ENCODE data around the gene ZNF423. TPM values are rescaled to one million over a fixed set of nuclear protein-coding genes. Genes with fewer than 3 reads are reported as not detected.

The ZNF423 gene
- total RNA-seq, 1 donor from 2014 or later, result 10.6 TPM

DNA sequence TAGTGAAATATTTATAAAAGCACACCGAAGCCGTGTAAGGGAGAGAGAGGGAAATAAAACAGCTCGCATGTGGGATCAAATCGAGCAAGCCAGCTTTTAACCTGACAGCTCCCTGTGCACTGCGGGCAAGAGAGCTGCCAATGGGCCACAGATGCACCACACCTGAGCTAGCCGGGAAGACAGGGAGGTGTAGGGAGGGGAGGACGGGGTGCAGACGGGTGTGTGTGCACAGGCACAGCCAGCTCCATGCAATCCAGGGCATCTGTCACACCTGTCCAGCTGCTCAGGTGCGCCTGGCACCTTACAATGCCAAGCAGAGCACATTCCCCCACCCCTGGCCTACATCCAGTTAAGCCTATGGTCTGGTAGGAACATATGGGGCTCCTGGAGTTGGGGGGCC is 412.3 kb downstream of the ZNF423 start:
- no peaks in the 10 kb centered on the region for H3K36me3 Mint-ChIP-seq (ENCODE audit: low read depth, unreplicated experiment)
- Histone ChIP-seq H3K36me3 (ENCODE audit: insufficient read depth, low read length) (no peaks in the 10 kb centered on the region), H4K20me1 (ENCODE audit: insufficient read depth, low read length) (no peaks in the 10 kb centered on the region), H3K27ac (ENCODE audit: low read depth, low read length) (no peak overlapping the region), H3K27me3 (ENCODE audit: insufficient read depth, low read length) (no peaks in the 10 kb centered on the region), H3K4me1 (ENCODE audit: insufficient read depth, low read length) (no peaks in the 10 kb centered on the region), H3K4me3 (ENCODE audit: insufficient read depth, low read depth, low read length) (no peak overlapping the region), H3K9me3 (ENCODE audit: insufficient read depth, low read depth, low read length) (no peaks in the 10 kb centered on the region), H3K79me2 (ENCODE audit: insufficient read depth, low read length) (no peaks in the 10 kb centered on the region), H3K9ac (ENCODE audit: low read length) (no peak overlapping the region), H3K4me2 (ENCODE audit: low read length) (no peak overlapping the region), H2AFZ (ENCODE audit: low read depth, low read length) (no peak overlapping the region)
- no peaks in the 10 kb centered on the region for H3K4me1 Mint-ChIP-seq (ENCODE audit: low read depth, unreplicated experiment)
- peaks cover 45% of the 10 kb centered on the region for H3K27me3 Mint-ChIP-seq (ENCODE audit: low read depth, unreplicated experiment)
- no peak for DNase-seq (ENCODE audit: low read depth)
- no peak for FAIRE-seq
- no peak overlapping the region for H3K27ac Mint-ChIP-seq (ENCODE audit: unreplicated experiment)
- TF ChIP-seq, protein P1, sequence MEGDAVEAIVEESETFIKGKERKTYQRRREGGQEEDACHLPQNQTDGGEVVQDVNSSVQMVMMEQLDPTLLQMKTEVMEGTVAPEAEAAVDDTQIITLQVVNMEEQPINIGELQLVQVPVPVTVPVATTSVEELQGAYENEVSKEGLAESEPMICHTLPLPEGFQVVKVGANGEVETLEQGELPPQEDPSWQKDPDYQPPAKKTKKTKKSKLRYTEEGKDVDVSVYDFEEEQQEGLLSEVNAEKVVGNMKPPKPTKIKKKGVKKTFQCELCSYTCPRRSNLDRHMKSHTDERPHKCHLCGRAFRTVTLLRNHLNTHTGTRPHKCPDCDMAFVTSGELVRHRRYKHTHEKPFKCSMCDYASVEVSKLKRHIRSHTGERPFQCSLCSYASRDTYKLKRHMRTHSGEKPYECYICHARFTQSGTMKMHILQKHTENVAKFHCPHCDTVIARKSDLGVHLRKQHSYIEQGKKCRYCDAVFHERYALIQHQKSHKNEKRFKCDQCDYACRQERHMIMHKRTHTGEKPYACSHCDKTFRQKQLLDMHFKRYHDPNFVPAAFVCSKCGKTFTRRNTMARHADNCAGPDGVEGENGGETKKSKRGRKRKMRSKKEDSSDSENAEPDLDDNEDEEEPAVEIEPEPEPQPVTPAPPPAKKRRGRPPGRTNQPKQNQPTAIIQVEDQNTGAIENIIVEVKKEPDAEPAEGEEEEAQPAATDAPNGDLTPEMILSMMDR (IDR thresholded peaks at IDR 0.05; ENCODE audit: insufficient read depth, low read depth, low read length), result no peak
- TF ChIP-seq EZH2 (IDR thresholded peaks at IDR 0.05; ENCODE audit: insufficient read depth, low read length), result no peak
- H3K9me3 Mint-ChIP-seq (ENCODE audit: unreplicated experiment), result no peaks in the 10 kb centered on the region
- H3K4me3 Mint-ChIP-seq (ENCODE audit: unreplicated experiment), result no peak overlapping the region

DNA sequence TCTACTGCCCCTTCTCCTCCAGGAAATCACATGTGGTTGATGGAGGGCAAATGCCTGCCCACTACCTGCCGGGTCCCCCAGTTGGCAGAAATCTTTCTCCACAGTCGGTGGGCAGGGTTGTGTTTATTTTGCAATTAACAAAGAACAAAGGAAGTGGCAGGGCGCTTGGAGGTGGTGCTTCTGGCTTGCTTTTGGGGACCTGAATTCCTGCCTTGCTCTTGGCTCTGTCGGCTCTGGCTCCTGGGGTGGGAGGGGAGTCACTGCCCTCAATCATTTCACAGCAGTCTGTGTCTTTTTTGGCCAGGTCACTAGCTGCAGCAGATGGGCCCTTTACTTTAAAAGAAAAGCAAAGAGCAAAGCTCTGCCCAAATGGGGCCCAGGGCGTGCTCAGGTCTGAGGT is 413.1 kb downstream of the ZNF423 start:
- no peaks in the 10 kb centered on the region for H3K9me3 ChIP-seq (ENCODE audit: insufficient read depth, low read depth, low read length)
- peaks cover under 1% of the 10 kb centered on the region for H3K27me3 ChIP-seq (ENCODE audit: insufficient read depth, low read length)
- H3K4me1 ChIP-seq (ENCODE audit: insufficient read depth, low read length), result no peaks in the 10 kb centered on the region
- DNase-seq (ENCODE audit: low read depth) (no peak), FAIRE-seq (no peak)
- no peak overlapping the region for H2AFZ ChIP-seq (ENCODE audit: low read depth, low read length)
- H3K36me3 ChIP-seq (ENCODE audit: insufficient read depth, low read length), result no peaks in the 10 kb centered on the region
- Mint-ChIP-seq H3K27ac (ENCODE audit: unreplicated experiment) (no peak overlapping the region), H3K27me3 (ENCODE audit: low read depth, unreplicated experiment) (peaks cover 53% of the 10 kb centered on the region), H3K4me1 (ENCODE audit: low read depth, unreplicated experiment) (no peaks in the 10 kb centered on the region), H3K9me3 (ENCODE audit: unreplicated experiment) (no peaks in the 10 kb centered on the region), H3K36me3 (ENCODE audit: low read depth, unreplicated experiment) (no peaks in the 10 kb centered on the region), H3K4me3 (ENCODE audit: unreplicated experiment) (no peak overlapping the region)
- no peak overlapping the region for H3K4me2 ChIP-seq (ENCODE audit: low read length)
- H3K9ac ChIP-seq (ENCODE audit: low read length), result no peak overlapping the region
- H3K79me2 ChIP-seq (ENCODE audit: insufficient read depth, low read length), result no peaks in the 10 kb centered on the region
- H4K20me1 ChIP-seq (ENCODE audit: insufficient read depth, low read length), result no peaks in the 10 kb centered on the region
- H3K27ac ChIP-seq (ENCODE audit: low read depth, low read length), result no peak overlapping the region
- TF ChIP-seq EZH2 (IDR thresholded peaks at IDR 0.05; ENCODE audit: insufficient read depth, low read length), result no peak
- TF ChIP-seq, protein P1 (IDR thresholded peaks at IDR 0.05; ENCODE audit: insufficient read depth, low read depth, low read length), result no peak
- H3K4me3 ChIP-seq (ENCODE audit: insufficient read depth, low read depth, low read length), result no peak overlapping the region

DNA sequence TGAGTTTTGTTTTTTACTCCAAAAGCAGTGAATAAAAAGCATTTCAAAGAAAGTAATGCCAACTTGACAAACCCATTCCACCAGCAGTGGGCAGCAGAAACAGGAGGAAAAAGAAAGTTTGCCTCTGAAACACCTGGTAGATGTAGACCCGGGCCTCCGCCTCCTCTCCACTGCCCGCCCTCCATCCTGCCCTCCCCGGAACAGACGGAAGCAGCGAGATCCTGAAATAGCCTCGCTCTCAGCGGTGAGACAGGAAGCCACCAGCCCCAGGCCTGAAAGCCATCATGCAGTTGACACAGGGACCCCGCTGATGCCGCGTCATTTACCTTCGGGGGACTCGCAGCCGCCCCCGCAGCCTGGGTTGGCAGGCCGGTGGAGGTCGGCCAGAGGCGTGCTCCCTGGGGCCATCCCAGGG is 414.5 kb downstream of the ZNF423 start:
- Histone ChIP-seq H3K9ac (ENCODE audit: low read length) (no peak overlapping the region), H3K4me3 (ENCODE audit: insufficient read depth, low read depth, low read length) (no peak overlapping the region), H3K79me2 (ENCODE audit: insufficient read depth, low read length) (no peaks in the 10 kb centered on the region), H2AFZ (ENCODE audit: low read depth, low read length) (no peak overlapping the region), H3K36me3 (ENCODE audit: insufficient read depth, low read length) (no peaks in the 10 kb centered on the region), H4K20me1 (ENCODE audit: insufficient read depth, low read length) (no peaks in the 10 kb centered on the region), H3K4me2 (ENCODE audit: low read length) (no peak overlapping the region), H3K9me3 (ENCODE audit: insufficient read depth, low read depth, low read length) (no peaks in the 10 kb centered on the region), H3K27ac (ENCODE audit: low read depth, low read length) (no peak overlapping the region), H3K27me3 (ENCODE audit: insufficient read depth, low read length) (peaks cover 2% of the 10 kb centered on the region), H3K4me1 (ENCODE audit: insufficient read depth, low read length) (no peaks in the 10 kb centered on the region)
- no peak for DNase-seq (ENCODE audit: low read depth)
- Mint-ChIP-seq H3K4me3 (ENCODE audit: unreplicated experiment) (no peak overlapping the region), H3K27ac (ENCODE audit: unreplicated experiment) (no peak overlapping the region), H3K9me3 (ENCODE audit: unreplicated experiment) (no peaks in the 10 kb centered on the region), H3K36me3 (ENCODE audit: low read depth, unreplicated experiment) (no peaks in the 10 kb centered on the region), H3K4me1 (ENCODE audit: low read depth, unreplicated experiment) (no peaks in the 10 kb centered on the region), H3K27me3 (ENCODE audit: low read depth, unreplicated experiment) (peaks cover 65% of the 10 kb centered on the region)
- FAIRE-seq, result no peak
- no peak for TF ChIP-seq EZH2 (IDR thresholded peaks at IDR 0.05; ENCODE audit: insufficient read depth, low read length)
- TF ChIP-seq, protein P1 (IDR thresholded peaks at IDR 0.05; ENCODE audit: insufficient read depth, low read depth, low read length), result no peak

Measured in astrocyte (in vitro differentiated cells and primary cell).